PC-9 (cell line): Measurements from ENCODE around the gene LRP1B.

Source experiments
- EZH2 ChIP-seq: fragments of 200-600 bp; sonication (generic); IDR thresholded peaks from 2 replicates; pipeline ENCODE4 v1.8.0; 2017; ENCODE audit warnings: antibody characterized with exemption, low read depth
- TF ChIP-seq, protein P1 (sequence below): fragments of 200-600 bp; sonication (generic); conservative IDR thresholded peaks from 2 replicates; pipeline ENCODE4 v1.6.1; 2017; ENCODE audit warnings: mixed run types, antibody characterized with exemption, mild to moderate bottlenecking, moderate library complexity

DNA sequence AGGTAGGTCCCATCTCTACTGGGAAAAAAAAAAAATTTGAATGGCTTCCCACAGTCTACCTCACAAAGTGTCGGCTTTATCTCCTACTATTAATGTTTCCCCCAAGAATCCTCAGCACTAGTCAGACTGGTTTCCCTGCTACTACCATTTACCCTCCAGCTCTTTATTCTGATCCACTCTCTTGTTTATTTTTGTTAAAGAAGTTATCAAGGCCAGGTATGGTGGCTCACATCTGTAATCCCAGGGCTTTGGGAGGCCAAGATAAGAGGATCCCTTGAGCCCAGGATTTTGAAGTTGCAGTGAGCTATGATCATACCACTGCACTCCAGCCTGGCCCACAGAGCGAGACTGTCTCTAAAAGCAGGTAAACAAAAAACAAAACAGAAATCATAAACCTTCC is 1275.3 kb downstream of the LRP1B start:
- TF ChIP-seq, protein P1, sequence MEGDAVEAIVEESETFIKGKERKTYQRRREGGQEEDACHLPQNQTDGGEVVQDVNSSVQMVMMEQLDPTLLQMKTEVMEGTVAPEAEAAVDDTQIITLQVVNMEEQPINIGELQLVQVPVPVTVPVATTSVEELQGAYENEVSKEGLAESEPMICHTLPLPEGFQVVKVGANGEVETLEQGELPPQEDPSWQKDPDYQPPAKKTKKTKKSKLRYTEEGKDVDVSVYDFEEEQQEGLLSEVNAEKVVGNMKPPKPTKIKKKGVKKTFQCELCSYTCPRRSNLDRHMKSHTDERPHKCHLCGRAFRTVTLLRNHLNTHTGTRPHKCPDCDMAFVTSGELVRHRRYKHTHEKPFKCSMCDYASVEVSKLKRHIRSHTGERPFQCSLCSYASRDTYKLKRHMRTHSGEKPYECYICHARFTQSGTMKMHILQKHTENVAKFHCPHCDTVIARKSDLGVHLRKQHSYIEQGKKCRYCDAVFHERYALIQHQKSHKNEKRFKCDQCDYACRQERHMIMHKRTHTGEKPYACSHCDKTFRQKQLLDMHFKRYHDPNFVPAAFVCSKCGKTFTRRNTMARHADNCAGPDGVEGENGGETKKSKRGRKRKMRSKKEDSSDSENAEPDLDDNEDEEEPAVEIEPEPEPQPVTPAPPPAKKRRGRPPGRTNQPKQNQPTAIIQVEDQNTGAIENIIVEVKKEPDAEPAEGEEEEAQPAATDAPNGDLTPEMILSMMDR: no peak
- TF ChIP-seq EZH2: no peak
